A172 (cell line): Measurements from ENCODE around the gene UBAC2. TPM values are rescaled to one million over a fixed set of nuclear protein-coding genes. Genes with fewer than 3 reads are reported as not detected.
"Not testable (repeated sequence)": the region's sequence is repeated elsewhere in the genome, so short reads cannot be mapped to it uniquely, and the experiment has no call there.

Experiments
- DNase-seq: peaks from one replicate; pipeline ENCODE4 v3.0.0-alpha.2; 2015; ENCODE audit warnings: low spot score
- total RNA-seq: library from RNA; depleted of rRNA; stranded (reverse); fragments of >200 nt; shearing (Covaris generic); gene quantifications from 2 replicates; pipeline ENCODE4 v1.2.3, GENCODE V29; 2014

Gene UBAC2
- total RNA-seq, 1 experiment from 2014 or later: 42.2 TPM

DNA sequence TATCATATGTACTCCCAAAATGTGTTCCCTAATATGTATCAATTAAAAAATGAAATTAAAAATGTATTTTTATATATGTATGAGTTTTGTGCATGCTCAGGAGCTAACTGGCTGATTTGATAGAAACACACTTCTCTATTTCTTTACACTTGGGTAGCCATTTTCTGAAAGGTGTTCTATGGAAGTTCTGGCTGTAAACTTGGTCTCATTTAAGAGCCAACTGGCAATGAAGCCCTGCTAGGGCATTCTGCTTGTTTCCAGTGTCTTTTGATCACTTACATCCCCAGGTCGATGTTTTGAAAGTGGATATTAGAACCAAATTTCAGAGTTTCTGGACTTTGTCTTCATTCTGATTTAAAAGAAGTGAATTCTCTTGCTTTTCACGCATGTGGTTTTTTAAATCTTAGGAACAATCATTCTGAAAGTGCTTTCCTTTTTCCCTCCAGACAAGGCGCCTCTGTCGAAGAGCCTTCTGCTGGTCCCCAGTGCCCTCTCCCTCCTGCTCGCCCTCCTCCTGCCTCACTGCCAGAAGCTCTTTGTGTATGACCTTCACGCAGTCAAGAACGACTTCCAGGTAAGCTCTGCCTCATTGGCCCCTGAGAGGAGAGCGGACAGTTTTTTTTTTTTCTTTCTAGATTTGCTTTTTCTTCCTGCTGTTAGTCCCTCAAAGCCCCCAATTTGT, 37.5 kb downstream of the UBAC2 start:
- DNase-seq: no peak

GRCh38 chr13:99246100-99246499, 45.4 kb downstream of the UBAC2 start:
- no peak for DNase-seq

DNA sequence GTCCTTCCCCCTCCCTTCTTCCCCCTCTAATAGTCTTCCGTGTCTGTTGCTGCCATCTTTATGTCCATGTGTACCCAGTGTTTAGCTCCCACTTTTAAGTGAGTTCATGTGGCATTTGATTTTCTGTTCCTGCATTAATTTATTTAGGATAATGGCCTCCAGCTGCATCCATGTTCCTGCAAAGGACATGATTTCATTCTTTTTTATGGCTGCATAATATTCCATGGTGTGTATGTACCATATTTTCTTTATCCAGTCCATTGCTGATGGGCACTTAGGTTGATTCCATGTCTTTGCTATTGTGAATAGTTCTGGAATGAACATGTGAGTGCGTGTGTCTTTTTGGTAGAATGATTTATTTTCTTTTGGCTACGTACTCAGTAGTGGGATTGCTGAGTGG, 48.5 kb downstream of the UBAC2 start:
- DNase-seq: not testable (repeated sequence)

DNA sequence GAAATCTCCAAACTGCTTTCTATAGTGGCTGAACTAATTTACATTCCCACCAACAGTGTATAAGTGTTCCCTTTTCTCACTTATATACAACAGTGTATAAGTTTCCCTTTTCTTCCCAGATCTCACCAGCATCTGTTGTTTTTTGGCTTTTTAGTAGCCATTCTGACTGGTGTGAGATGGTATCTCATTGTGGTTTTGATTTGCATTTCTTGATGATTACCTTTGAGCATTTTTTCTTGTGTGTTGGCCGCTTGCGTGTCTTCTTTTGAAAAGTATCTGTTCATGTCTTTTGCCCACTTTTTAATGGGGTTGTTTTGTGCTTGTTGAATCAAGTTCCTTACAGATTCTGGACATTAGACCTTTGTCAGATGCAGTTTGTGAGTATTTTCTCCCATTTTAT, 49.0 kb downstream of the UBAC2 start:
- DNase-seq: not testable (repeated sequence)

- DNase-seq: no peak
These were observed 50.5 kb downstream of the UBAC2 start for GRCh38 chr13:99250982-99251825.

DNA sequence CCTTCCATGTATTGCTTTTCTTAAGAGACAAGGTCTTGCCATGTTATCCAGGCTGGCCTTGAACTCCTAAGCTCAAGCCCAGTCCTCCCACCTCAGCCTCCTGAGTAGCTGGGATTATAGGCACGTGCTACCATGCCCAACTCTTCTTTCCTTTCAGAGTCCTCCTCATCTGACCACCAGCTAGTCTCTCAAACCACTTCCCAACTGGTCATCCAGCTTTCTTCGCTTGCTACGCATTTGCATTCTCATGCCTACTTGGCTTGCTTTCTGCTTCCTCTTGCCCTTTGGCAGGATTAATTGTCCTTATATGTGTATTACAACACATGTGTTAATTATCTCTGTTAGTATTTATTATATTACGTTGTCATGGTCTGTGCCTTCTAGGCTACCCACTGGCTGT, 51.3 kb downstream of the UBAC2 start:
- no peak for DNase-seq

DNA sequence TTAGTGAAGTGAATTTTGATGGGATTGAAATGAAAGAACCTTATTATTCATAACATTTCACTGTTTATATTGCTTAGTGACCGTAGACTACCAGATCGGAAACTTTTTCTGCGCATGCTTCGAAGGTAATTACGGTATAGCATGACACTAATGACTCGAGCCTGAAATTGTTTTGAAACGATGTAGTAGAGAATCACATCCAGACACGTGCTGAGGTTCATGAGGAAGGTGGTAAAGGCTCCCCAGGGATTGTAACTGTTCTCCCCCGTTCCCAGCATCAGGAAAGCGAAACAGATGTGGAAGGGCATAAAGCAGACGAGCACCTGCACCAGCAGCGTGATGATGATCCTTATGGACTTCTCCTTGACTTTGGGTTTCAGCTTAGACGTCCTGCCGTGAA, 54.2 kb downstream of the UBAC2 start:
- DNase-seq: no peak

DNA sequence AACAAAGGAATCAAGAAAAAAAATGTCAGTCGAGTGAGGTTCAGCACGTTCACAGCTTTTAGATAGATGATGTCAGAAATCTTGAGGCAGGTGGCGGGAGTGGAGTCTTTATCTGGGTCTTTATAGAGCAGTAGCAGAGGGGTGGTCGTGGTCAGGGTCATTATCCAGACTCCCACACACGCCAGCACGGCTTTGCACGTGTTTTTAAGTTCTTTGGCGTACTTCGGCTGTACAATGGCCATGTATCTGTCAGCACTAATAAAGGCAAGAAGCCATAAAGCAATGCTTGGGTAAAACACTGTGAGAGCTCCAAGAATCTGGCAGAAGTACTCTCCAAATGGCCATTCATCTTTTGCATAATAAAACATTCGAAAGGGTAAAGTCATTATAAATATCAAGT, 54.6 kb downstream of the UBAC2 start:
- no peak for DNase-seq

DNA sequence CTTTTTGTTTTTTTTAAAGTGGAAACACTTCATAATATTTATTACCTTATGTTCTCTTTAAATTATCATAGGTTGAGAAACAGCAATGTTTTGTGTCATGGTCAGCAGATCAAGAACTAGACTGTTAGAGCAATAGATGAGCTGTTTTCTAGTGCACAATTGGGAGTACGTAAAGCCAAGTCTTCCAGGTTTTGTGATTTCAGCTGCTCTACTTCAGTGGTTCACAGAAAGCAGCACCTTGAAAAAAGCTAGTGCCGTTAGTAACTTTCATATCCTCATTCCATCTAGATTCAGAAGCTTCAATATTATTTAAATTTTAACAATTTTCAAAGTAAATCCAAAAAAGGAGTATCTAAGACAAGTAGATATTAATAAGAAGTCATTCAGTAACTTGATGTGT, 55.6 kb downstream of the UBAC2 start:
- no peak for DNase-seq

- no peak for DNase-seq
These were observed 56.1 kb downstream of the UBAC2 start for GRCh38 chr13:99256709-99257108.

DNA sequence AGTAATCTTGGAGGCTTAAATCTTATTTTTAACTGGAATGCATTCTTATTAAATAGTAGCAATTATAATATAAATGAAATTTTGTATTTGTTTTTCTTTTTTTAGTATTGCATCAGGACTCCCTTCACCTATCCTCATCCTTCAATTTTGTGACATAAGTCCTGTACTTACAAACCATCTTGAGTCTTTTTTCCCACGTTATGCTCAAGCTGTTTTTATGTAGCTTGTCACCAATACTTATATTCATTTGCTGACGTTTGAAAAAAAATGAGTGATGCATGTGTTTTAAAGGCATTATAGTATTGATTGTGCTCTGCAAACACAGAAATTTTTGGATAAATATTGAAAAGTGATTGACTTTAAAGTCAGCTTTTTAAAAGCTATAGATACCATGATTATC, 56.6 kb downstream of the UBAC2 start:
- no peak for DNase-seq

DNA sequence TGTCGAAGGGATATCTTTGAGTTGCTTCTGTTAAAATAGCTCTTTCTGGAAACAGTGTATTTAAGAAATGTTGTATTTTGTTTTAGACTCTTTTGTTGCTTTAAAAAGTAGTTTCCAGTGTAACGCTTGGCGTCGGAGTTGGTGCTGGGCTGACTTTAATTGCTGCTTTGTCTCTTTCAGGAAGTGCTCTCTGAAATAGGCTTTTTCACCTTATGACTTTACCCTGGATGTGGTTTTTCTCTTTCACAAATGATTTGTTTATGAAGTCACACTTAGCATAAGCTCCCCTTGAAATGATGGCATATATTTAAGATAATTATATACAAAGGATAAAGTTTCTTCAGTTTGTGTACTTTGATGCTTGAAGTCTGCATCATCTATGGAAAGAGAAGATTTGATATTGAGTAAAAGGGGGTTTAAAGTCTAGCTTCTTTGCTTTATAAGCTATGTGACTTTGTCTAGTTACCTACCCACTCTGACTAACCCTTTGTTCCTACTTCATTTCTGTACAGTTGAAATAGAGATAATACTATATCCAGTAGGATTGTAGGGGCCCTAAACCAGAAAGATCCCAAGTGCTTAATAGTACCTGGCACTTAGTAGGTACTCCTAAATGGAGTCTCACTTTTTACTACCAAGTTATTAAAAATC, 57.7 kb downstream of the UBAC2 start, which contains the start of gene GPR18:
TSS of gene GPR18 (minus strand) at position 170 of the 651 bp plus-strand sequence. CDS start 2,507 bp downstream, outside the sequence.
- no peak for DNase-seq

DNA sequence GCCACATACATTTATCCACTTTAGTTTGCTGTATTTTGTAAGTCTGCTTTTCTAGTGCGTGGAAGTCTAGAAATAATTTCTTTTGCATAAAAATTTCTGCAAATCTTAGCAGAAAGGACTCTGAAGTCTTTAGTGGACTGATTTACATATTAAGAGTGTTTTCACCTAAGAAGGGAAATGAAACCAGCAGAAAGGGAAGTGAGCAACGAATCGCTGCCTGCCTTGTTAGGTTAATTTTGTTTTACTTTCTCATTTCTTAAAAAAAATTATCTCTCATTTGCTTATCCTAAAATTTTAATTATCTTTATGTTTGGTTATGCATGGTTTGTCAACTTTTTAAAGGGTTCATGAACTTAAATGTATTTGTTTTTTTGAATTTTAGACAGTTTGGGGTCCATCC, 58.3 kb downstream of the UBAC2 start:
- no peak for DNase-seq

GRCh38 chr13:99260216-99260615, 59.6 kb downstream of the UBAC2 start:
- no peak for DNase-seq

GRCh38 chr13:99261059-99261458, 60.4 kb downstream of the UBAC2 start:
- DNase-seq: no peak

GRCh38 chr13:99263126-99263785, 62.6 kb downstream of the UBAC2 start:
- no peak for DNase-seq

- no peak for DNase-seq
These were observed 63.4 kb downstream of the UBAC2 start for GRCh38 chr13:99264051-99264450.

DNA sequence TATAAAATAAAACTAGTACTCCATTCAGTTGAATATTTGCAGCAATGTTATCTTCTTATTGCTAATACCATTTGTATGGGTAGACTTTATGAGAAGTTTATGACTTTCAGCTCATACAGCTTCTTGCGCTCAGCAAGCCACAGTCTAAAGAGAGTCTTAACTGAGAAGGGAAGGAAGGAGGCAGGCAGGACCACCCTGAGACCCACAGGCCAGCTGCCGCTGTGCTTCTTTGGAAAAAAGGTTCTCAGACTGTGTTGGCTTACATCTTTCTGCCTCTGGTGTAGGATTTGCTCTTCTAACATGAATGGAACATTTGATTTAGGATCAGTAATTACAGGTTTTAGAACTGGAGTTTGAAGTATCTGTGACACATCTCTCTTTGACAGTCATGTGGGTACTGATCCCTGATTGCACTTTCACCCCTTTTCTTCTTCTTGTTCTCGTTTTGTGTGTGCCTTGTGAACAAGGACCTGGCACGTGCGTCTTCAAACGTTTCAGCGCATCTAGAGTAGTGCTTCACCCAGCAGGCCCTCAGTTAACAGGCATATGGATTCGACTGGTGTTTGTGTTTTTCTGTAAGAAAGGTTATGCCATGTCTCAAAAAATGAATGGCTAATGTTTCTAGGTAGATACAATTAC, 64.6 kb downstream of the UBAC2 start:
- DNase-seq: no peak

GRCh38 chr13:99265821-99266426, 65.3 kb downstream of the UBAC2 start:
- DNase-seq: peak; percentile 47

GRCh38 chr13:99266827-99267226, 66.2 kb downstream of the UBAC2 start:
- no peak for DNase-seq

GRCh38 chr13:99267927-99268326, 67.3 kb downstream of the UBAC2 start:
- no peak for DNase-seq
